ENCODE measurements around the gene PASD1. TPM values are rescaled to one million over a fixed set of nuclear protein-coding genes. Genes with fewer than 3 reads are reported as not detected.

Gene PASD1
- total RNA-seq, 1 donor from 2014 or later: not detected

DNA sequence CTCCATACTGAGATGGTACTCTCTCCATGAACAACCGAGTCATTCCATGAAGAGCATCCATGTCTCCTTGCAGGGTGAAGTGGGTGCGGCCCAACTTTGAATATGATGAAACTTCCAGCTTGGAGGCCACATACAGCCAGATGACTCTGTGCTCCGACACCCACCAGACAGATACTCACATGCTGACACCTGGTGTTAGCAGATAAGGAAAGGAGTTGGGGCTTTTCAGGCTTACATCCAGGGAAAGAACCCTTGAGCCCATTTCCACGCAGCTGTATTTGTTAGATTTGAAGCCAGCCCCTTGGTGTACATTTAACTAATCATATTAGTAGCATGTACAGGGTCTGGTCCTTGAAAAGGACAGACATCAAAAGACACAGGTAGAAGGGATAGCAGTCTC lies 69.7 kb downstream of the PASD1 start:
- Mint-ChIP-seq H3K9me3 (peaks cover 4% of the 10 kb centered on the region), H3K27ac (ENCODE audit: unreplicated experiment) (peak overlapping the region; percentile 12), H3K4me3 (no peak overlapping the region), H3K36me3 (ENCODE audit: low read depth) (no peaks in the 10 kb centered on the region), H3K27me3 (ENCODE audit: low read depth) (peaks cover 3% of the 10 kb centered on the region), H3K4me1 (no peaks in the 10 kb centered on the region)
- TF ChIP-seq, protein P1, sequence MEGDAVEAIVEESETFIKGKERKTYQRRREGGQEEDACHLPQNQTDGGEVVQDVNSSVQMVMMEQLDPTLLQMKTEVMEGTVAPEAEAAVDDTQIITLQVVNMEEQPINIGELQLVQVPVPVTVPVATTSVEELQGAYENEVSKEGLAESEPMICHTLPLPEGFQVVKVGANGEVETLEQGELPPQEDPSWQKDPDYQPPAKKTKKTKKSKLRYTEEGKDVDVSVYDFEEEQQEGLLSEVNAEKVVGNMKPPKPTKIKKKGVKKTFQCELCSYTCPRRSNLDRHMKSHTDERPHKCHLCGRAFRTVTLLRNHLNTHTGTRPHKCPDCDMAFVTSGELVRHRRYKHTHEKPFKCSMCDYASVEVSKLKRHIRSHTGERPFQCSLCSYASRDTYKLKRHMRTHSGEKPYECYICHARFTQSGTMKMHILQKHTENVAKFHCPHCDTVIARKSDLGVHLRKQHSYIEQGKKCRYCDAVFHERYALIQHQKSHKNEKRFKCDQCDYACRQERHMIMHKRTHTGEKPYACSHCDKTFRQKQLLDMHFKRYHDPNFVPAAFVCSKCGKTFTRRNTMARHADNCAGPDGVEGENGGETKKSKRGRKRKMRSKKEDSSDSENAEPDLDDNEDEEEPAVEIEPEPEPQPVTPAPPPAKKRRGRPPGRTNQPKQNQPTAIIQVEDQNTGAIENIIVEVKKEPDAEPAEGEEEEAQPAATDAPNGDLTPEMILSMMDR (conservative IDR thresholded peaks at IDR 0.05): no peak
- no peak for DNase-seq (ENCODE audit: low read depth, low spot score)

DNA sequence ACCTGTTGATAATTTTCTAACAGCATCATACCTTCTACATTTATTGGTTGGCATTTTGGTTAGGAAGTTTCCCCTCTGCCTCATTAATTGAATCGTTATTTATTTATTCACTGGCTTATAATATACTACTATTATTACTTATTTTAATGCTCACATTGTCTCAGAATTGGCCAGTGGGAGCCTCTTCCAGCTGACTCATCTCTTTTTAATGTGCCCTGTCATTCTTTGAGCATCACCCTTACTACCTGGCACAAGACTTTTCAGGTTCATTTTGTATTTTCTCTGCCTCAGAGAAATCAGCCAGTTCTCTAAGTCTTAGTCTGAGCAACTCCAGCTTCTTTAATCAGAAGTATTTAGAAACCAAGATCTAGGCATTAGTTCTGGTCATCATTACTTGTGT lies 71.5 kb downstream of the PASD1 start:
- peaks cover 3% of the 10 kb centered on the region for H3K27me3 Mint-ChIP-seq (ENCODE audit: low read depth)
- no peaks in the 10 kb centered on the region for H3K36me3 Mint-ChIP-seq (ENCODE audit: low read depth)

DNA sequence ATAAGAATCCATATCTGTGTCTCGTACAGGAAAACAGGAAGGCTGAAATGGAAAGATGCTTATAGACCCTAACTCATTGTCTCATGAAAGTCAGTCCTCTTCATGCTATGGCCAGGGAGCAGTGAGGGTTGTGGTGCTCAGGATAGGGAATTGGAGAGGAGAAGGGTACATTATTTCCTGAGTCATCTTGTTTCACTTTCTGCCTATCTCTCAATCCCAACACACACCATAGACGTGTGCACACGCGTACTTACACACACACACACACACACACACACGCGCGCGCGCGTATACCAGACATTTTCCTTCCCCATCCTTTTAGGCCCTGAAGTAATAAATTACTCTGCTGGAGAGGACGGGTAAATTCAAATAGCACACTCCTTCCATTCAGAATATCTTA lies 78.1 kb downstream of the PASD1 start:
- Mint-ChIP-seq H3K9me3 (peaks cover 16% of the 10 kb centered on the region), H3K4me1 (no peaks in the 10 kb centered on the region), H3K4me3 (no peak overlapping the region), H3K36me3 (ENCODE audit: low read depth) (no peaks in the 10 kb centered on the region), H3K27me3 (ENCODE audit: low read depth) (no peaks in the 10 kb centered on the region), H3K27ac (ENCODE audit: unreplicated experiment) (no peak overlapping the region)
- no peak for DNase-seq (ENCODE audit: low read depth, low spot score)
- TF ChIP-seq, protein P1 (conservative IDR thresholded peaks at IDR 0.05): no peak

More for the DNA sequence above, 71.5 kb downstream of the PASD1 start:
- Mint-ChIP-seq H3K4me3 (no peak overlapping the region), H3K4me1 (no peaks in the 10 kb centered on the region), H3K9me3 (peaks cover 9% of the 10 kb centered on the region), H3K27ac (ENCODE audit: unreplicated experiment) (no peak overlapping the region)
- TF ChIP-seq, protein P1 (conservative IDR thresholded peaks at IDR 0.05): no peak
- no peak for DNase-seq (ENCODE audit: low read depth, low spot score)

DNA sequence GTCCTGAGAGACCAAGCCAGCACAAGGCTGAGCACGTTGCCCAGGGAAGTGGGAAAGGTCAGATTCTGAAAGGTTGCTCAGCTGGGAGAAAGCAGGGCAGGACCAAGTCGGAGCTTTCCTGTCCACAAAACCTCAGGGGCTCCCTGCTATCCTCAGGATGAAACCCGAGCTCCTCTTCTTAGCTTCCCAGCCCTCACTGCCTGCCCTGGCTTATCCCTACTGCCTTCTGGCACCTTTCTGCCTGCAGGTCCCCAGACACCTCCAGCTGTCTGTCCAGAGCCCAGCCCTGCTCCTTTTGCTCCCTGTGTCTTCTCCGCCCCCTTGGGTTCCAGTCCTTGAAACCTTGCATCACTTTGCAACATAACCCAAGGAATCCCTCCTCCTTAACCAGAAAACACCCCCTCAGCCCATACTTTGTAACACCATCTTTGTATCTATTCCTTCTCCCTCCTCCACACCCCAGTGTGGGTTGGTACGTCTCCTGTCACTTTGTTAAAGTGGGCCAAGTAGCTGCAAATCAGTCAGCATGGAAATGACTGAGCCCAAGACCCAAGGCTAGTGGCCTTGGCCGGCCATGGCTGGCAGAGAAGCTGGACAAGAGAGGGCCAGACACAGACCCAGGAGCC lies 111.8 kb downstream of the PASD1 start:
- Mint-ChIP-seq H3K4me3 (no peak overlapping the region), H3K4me1 (no peaks in the 10 kb centered on the region), H3K36me3 (ENCODE audit: low read depth) (no peaks in the 10 kb centered on the region), H3K27ac (ENCODE audit: unreplicated experiment) (no peak overlapping the region), H3K9me3 (peaks cover 3% of the 10 kb centered on the region), H3K27me3 (ENCODE audit: low read depth) (peaks cover 3% of the 10 kb centered on the region)
- TF ChIP-seq, protein P1 (conservative IDR thresholded peaks at IDR 0.05): no peak
- DNase-seq (ENCODE audit: low read depth, low spot score): no peak

DNA sequence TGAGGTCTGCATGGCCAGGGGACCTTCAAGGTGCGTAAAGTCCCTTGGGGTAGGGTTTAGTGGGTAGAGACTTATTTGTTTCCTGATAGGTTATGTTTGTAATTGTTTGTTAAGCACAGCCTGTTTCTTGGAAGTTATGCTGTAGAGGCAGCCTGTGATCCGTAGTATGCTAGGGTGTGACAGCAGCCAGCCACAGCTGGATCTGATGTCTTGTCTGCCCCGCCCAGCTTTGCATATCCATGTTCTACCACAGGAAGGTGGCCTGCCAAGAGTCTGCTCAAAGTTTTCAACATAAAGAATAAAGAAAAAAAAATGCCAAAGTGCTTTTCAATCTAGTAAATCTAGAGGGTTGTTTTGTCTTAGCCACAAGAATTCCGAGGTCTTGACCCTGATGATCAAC lies 112.7 kb downstream of the PASD1 start:
- H3K27me3 Mint-ChIP-seq (ENCODE audit: low read depth): peaks cover 5% of the 10 kb centered on the region
- H3K4me1 Mint-ChIP-seq: no peaks in the 10 kb centered on the region
- H3K27ac Mint-ChIP-seq (ENCODE audit: unreplicated experiment): no peak overlapping the region
- TF ChIP-seq, protein P1 (conservative IDR thresholded peaks at IDR 0.05): no peak
- peaks cover 3% of the 10 kb centered on the region for H3K9me3 Mint-ChIP-seq
- no peaks in the 10 kb centered on the region for H3K36me3 Mint-ChIP-seq (ENCODE audit: low read depth)
- DNase-seq (ENCODE audit: low read depth, low spot score): no peak
- H3K4me3 Mint-ChIP-seq: no peak overlapping the region

Measured in neural crest cell (in vitro differentiated cells).